Activated CD4-positive, alpha-beta T cell treated with anti-CD3 and anti-CD28 coated beads, Interleukin-10, Interleukin-2, amounts not matched to agents 100 ng/mL and 50 ng/mL, durations not matched to agents 16 hours and 8 hours (primary cell): ENCODE results near the gene PSMB9.
"Not testable (repeated sequence)": the region's sequence is repeated elsewhere in the genome, so short reads cannot be mapped to it uniquely, and the experiment has no call there.

Experiments used
- DNase-seq: peaks from one replicate; pipeline ENCODE4 v3.0.0-alpha.2; 2020

Gene PSMB9

GRCh38 chr6:32865724-32866443 lies 11.9 kb downstream of the PSMB9 start:
- DNase-seq, result no peak

DNA sequence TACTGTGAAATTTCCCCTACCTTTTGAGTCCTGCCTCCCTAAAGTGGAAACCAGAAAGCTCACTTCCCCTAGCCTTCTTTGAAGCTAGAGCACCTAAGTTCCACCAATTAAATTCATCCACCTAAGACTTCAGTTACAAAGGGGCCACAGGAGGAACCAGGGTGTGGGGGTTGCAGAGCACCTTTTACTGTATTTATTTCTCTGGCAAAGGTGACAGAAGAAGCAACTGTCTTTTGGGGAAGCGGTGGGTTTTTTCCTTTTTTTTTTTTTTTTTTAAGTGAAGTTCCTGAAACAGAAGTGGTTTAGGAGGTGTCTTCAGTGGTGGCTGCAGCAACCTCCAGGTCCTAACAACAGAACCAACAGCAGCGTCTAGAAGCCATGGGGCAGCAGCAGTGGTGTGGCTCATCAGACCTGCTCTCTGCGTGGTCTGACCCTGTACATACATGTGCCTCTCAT lies 13.1 kb downstream of the PSMB9 start:
- DNase-seq, result no peak

DNA sequence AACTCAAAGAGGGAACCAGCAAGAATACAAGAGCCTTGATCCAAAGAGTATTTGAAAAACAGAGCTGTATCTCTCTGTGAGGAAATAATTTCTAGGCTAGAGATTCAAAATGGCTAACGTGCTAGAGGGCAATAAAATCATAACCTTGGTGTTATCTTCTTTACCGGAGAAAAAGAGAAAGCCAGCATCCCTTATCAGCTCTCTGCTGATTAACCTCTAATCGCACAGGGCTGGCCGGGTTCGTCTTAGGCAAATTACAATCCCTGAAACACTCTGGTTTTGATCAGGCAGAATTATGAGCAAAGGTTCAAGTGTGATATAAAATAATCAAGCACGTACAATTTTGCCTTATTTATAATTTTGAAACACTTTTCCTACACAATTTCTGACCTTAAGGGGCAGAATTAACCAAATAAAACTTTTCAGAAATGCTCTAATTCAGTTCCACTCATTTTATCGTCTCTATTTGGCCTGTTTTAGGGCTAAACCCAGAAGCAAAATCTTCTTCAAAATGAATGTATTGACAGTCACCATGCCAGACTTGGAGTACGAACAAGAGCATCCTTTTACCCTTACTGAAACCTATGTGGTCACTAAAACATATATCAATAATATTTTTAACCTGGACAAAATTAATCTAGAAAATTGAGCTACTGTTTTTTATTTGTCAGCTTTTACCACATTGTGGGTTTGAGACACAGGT lies 13.7 kb downstream of the PSMB9 start:
- no peak for DNase-seq

GRCh38 chr6:32868257-32868788 lies 14.3 kb downstream of the PSMB9 start:
- DNase-seq, result peak; percentile 83

DNA sequence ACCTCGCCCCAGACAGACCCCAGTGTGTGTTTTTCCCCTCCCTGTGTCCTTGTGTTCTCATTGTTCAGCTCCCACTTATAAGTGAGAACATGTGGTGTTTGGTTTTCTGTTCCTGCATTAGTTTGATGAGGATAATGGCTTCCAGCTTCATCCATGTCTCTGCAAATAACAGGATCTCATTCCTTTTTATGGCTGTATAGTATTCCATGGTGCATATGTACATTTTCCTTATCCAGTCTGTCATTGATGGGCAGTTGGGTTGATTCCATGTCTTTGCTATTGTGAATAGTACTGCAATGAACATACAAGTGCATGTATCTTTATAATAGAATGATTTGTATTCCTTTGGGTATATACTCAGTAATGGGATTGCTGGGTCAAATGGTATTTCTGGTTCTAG lies 20.0 kb downstream of the PSMB9 start:
- DNase-seq, result not testable (repeated sequence)

GRCh38 chr6:32876603-32877002 lies 22.6 kb downstream of the PSMB9 start:
- no peak for DNase-seq

GRCh38 chr6:32879691-32880090 lies 25.7 kb downstream of the PSMB9 start:
- no peak for DNase-seq

DNA sequence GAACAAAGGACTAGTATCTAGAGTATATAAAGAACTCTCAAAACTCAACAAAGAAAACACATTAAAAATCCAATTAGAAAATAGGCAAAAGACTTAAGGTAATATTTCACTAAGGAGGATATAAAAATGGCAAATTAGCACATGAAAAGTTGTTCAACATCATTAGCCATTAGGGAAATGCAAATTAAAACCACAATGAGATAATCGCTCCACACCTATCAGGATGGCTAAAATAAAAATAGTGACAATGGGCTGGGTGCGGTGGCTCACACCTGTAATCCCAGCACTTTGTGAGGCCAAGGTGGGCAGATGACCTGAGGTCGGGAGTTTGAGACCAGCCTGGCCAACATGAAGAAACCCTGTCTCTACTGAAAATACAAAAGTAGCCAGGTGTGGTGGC lies 27.0 kb downstream of the PSMB9 start:
- DNase-seq, result not testable (repeated sequence)

DNA sequence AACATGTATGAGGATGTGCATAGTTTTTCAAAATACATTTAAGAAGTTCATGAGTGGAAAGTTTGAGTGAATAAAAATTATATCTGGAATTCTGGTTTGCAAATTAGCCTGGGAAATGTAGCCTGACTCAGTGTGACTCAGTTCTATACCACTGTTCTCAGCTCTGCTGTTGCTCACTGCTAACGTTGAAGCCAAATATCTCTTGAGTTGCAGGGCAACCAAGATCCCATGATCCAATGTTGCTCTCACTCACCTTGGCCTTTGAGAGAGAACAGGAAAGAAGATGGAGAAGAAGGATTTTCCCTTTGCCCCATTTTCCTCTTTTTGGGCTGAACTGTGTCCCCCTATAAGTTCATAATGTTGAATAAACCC lies 28.9 kb downstream of the PSMB9 start:
- DNase-seq, result no peak

- no peak for DNase-seq
Observed at GRCh38 chr6:32883789-32884188, 29.8 kb downstream of the PSMB9 start.

- DNase-seq, result peak; percentile 76
Observed at GRCh38 chr6:32885698-32886286, 31.8 kb downstream of the PSMB9 start.

GRCh38 chr6:32886681-32887383 lies 32.8 kb downstream of the PSMB9 start:
- DNase-seq, result no peak

GRCh38 chr6:32887616-32888015 lies 33.6 kb downstream of the PSMB9 start:
- DNase-seq, result no peak

- DNase-seq, result no peak
Observed at GRCh38 chr6:32888576-32888975, 34.6 kb downstream of the PSMB9 start.

- DNase-seq, result no peak
Observed at GRCh38 chr6:32889533-32889932, 35.5 kb downstream of the PSMB9 start.

- no peak for DNase-seq
Observed at GRCh38 chr6:32890831-32891230, 36.8 kb downstream of the PSMB9 start.

- DNase-seq, result peak; percentile 95
Observed at GRCh38 chr6:32894085-32895005, 40.4 kb downstream of the PSMB9 start.

DNA sequence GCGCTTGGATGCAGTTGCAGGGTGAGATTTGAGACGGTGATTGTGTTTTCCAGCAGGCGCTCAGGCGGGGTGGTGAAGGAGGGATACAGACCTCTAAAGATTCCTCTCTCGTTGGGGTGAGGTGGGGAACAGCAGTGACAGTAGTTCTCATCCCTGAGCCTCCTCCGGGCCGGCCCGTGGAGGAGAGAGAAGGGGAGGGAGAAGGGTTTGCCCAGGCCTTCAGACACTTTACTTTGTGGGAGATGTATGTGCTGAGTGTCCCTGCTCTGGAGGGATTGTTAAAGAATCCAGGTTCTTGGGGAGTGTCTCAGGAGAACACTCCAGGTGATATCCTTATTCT lies 41.0 kb downstream of the PSMB9 start:
- no peak for DNase-seq

DNA sequence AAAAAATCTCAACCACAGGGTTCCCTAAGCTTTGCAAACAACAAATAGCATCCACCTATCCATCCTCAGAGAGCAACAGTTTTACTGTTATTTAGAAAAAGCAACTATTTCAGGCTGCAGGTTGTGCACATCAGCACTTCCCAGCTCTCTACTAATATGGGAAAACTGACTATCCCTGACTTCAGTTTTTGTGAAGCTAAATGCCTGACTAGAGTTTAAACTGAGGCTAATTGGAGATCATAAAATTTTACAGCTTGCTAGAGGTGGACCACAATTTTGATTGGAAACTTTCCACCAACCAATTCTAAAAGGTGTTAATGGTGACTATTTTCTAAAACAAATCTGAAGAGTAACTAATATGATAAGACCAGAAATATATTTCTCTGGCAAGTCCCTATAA lies 50.0 kb downstream of the PSMB9 start:
- DNase-seq, result no peak

DNA sequence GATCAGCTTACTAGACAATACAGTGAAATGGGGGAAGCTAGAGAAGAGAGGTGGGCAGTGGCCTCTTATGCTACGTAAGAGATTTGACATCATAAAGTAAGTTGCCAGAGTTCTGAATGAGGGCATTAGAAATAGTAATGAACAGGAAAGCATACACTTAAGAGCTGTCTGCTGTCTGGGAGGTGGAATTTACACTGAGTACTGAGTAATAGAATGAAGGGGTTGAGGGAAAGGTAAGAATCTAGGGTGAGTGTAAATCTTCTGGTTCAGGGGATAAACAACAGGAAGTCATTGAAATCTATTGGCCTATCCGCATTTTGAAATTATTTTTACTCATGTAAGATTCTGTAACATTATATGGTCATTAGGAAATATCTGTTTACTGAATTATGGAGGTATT lies 51.1 kb downstream of the PSMB9 start:
- no peak for DNase-seq

DNA sequence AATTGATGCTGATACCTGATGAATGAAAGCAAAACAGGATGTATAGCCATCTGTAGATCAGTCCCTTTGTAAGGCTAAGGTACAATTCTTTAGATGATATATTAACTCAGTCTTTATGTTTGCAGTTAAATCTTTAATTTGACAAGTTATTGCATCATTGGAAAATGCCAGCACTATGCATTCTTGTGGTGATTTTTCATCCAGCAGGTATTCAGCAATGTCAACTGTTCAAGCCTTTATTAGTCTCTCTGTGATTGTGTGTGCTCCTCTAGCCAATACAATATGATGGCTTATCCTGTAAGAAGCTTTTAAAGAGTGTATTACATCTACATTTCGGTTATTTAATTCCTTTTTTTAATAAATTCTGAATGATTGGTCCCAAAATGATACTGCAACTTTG lies 52.5 kb downstream of the PSMB9 start:
- DNase-seq, result no peak

DNA sequence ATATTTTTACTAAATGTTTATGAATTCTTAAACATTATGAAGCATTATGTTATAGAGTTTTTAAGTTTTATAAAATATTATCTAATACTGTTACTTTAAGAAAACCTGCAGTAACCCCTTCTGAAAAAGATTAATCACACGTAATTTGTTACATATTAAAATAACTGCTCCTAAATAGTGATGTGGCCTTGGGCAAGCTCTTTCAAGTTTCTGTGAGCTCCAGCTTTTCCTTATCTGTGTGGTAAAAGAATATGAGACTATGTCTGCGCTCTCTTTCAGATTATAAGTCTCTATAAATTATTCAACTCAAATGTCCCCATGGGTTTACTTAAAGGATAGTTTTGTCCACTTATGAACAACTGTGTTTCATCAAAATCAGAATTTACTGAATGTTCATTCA lies 54.9 kb downstream of the PSMB9 start:
- DNase-seq, result no peak
